GM19023 (cell line): ENCODE data around the gene KIF26B.

Experiments used
- ATAC-seq: cut with Tn5 transposase; IDR thresholded peaks from one replicate; pipeline ENCODE4 v1.9.1; 2021; ENCODE audit warnings: mild to moderate bottlenecking, moderate library complexity; ENCODE audit not compliant: unreplicated experiment

KIF26B gene

GRCh38 chr1:245448975-245449431, 294.2 kb downstream of the KIF26B start:
- ATAC-seq: no peak

GRCh38 chr1:245453541-245453940, 298.8 kb downstream of the KIF26B start:
- no peak for ATAC-seq

- ATAC-seq: no peak
These were observed 299.3 kb downstream of the KIF26B start for GRCh38 chr1:245454051-245454450.

- ATAC-seq: no peak
These were observed 302.8 kb downstream of the KIF26B start for GRCh38 chr1:245457562-245457961.

GRCh38 chr1:245458234-245458633, 303.4 kb downstream of the KIF26B start:
- ATAC-seq: no peak

- no peak for ATAC-seq
These were observed 304.0 kb downstream of the KIF26B start for GRCh38 chr1:245458761-245459174.

GRCh38 chr1:245459621-245460020, 304.8 kb downstream of the KIF26B start:
- ATAC-seq: no peak

- ATAC-seq: no peak
These were observed 306.9 kb downstream of the KIF26B start for GRCh38 chr1:245461681-245462080.

GRCh38 chr1:245462161-245462560, 307.4 kb downstream of the KIF26B start:
- no peak for ATAC-seq

GRCh38 chr1:245463392-245464165, 308.8 kb downstream of the KIF26B start:
- ATAC-seq: no peak

GRCh38 chr1:245464290-245464689, 309.5 kb downstream of the KIF26B start:
- ATAC-seq: no peak

GRCh38 chr1:245465666-245466065, 310.9 kb downstream of the KIF26B start:
- no peak for ATAC-seq

- no peak for ATAC-seq
These were observed 311.5 kb downstream of the KIF26B start for GRCh38 chr1:245466261-245466660.

- ATAC-seq: no peak
These were observed 313.0 kb downstream of the KIF26B start for GRCh38 chr1:245467804-245468203.

GRCh38 chr1:245469006-245469405, 314.2 kb downstream of the KIF26B start:
- no peak for ATAC-seq

GRCh38 chr1:245469734-245470133, 314.9 kb downstream of the KIF26B start:
- no peak for ATAC-seq

- no peak for ATAC-seq
These were observed 320.3 kb downstream of the KIF26B start for GRCh38 chr1:245475126-245475525.

GRCh38 chr1:245475961-245476516, 321.3 kb downstream of the KIF26B start:
- ATAC-seq: no peak

- ATAC-seq: no peak
These were observed 323.2 kb downstream of the KIF26B start for GRCh38 chr1:245477941-245478340.

- no peak for ATAC-seq
These were observed 325.8 kb downstream of the KIF26B start for GRCh38 chr1:245480393-245481120.

- ATAC-seq: no peak
These were observed 326.5 kb downstream of the KIF26B start for GRCh38 chr1:245481261-245481660.

- no peak for ATAC-seq
These were observed 328.5 kb downstream of the KIF26B start for GRCh38 chr1:245483247-245483646.
